ENCODE results near the gene KLC1. TPM values are rescaled to one million over a fixed set of nuclear protein-coding genes. Genes with fewer than 3 reads are reported as not detected.

KLC1 gene
- total and polyA plus RNA-seq, 4 donors: 207 to 505 (median 402) TPM

DNA sequence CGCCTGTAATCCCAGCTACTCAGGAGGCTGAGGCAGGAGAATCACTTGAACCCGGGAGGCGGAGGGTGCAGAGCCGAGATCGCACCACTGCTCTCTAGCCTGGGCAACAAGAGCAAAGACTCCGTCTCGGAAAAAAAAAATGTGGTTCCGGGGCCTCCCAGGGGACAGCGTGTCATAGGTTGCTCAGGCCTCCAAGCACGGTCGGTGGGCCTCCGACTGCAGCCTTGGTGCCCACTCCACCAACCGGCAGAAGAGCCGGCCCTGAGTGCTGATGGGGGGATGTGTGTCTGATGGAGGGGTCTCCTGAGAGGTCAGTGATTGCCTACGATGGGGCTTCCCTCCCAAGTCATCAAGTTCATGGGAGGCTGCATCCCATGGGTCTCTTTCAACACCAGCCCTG is 102.5 kb downstream of the KLC1 start:
- H3K9me3 ChIP-seq (ENCODE audit: control insufficient read depth, insufficient read depth, low read length): no peaks in the 10 kb centered on the region
- no peak overlapping the region for H3K4me3 ChIP-seq (ENCODE audit: low read depth, low read length)
- H3K27me3 ChIP-seq (ENCODE audit: control insufficient read depth, insufficient read depth, low read length): no peaks in the 10 kb centered on the region
- 91% methylated on average over 13 of the region's 15 CpGs for WGBS (ENCODE audit: insufficient coverage)
- H3K27ac ChIP-seq (ENCODE audit: low read depth, low read length): no peak overlapping the region
- H3K36me3 ChIP-seq (ENCODE audit: control insufficient read depth, insufficient read depth, low read length): peaks cover 85% of the 10 kb centered on the region
- no peak for DNase-seq (ENCODE audit: low read depth in 4 of 6, low spot score in 6 of 6)
- peaks cover 45% of the 10 kb centered on the region for H3K4me1 ChIP-seq (ENCODE audit: control insufficient read depth, insufficient read depth, low read length)

DNA sequence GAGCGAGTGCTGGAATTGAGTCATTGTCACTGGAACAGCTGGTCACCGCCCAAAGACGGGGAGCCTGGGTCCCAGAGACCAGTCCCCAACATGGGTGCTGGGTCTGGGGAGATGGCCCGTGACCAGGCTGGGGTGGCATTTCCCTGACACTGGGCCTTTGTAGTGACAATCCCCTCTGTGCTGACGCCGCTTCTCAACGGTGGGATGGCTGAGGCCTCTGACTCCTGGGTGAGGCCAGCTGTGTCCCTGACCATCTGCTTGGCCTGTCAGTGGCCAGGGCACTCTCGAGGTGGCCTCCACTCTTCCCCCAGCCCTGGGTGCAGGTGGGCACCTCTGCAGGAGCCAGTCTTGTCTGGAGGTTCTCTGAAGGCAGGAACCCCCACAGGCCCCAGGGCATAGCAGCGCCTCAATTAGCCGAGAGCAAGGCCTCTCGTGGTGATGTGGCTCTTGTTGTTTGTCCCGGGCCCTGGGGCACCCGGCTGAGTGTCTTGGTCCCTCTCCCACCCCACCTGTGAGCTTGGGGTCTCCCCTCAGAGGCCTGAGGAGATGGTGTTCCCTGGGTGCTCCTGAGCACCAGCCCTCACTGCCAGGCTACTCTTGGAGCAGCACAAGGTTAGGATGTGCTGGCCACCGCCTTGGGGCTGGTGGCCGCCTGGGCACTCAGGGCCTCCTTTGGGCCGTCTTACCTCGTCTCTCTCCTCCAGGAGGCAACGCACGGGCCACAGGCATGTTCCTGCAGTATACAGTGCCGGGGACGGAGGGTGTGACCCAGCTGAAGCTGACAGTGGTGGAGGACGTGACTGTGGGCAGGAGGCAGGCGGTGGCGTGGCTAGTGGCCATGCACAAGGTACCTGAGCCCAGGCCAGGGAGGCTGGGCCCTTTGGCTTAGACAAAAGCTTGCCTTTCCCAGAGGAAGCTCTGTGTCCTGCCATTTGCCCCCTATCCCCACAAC is 103.2 kb downstream of the KLC1 start:
- peaks cover 86% of the 10 kb centered on the region for H3K36me3 ChIP-seq (ENCODE audit: control insufficient read depth, insufficient read depth, low read length)
- H3K4me3 ChIP-seq (ENCODE audit: low read depth, low read length): no peak overlapping the region
- no peaks in the 10 kb centered on the region for H3K9me3 ChIP-seq (ENCODE audit: control insufficient read depth, insufficient read depth, low read length)
- H3K27ac ChIP-seq (ENCODE audit: low read depth, low read length): no peak overlapping the region
- no peaks in the 10 kb centered on the region for H3K27me3 ChIP-seq (ENCODE audit: control insufficient read depth, insufficient read depth, low read length)
- 90% methylated on average over 21 of the region's 24 CpGs for WGBS (ENCODE audit: insufficient coverage)
- DNase-seq (ENCODE audit: low read depth in 4 of 6, low spot score in 6 of 6): no peak
- peaks cover 53% of the 10 kb centered on the region for H3K4me1 ChIP-seq (ENCODE audit: control insufficient read depth, insufficient read depth, low read length)

DNA sequence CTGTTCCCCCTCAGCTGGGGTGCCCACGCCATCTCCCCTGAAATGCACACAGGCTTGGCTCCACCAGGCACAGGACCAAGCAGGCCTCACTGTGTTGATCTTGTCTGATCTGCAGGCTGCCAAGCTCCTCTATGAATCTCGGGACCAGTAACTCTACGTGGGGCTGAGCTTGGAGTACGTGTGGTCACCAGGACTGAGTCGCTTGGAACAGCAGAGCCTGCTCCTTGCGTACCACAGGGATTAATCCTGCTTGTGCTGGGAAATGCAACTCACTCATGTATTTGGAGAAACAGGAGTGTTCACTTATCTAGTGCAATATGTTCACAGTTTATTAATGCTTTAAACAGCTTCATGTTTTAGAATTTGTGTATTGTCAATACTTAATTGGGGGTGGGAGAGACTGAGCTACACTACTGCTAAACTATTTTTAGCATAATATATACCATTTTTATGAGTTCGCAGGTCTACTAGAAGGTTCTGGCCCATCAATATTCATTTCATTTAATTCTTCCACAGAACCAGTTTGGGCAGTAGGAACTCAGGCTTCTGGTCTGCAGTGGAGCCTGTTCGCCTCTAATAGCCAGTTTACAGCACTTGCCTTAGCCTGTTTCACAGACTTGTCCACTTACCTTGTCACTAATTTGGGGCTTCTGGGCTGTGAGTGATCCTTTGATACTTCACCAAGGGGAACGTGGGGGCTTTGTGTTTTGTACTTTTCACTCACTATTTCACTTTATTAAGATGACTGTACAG is 104.0 kb downstream of the KLC1 start:
- 88% methylated on average over 6 of the region's 9 CpGs for WGBS (ENCODE audit: insufficient coverage)
- H3K27ac ChIP-seq (ENCODE audit: low read depth, low read length): no peak overlapping the region

GRCh38 chr14:103733651-103734050 is 104.6 kb downstream of the KLC1 start:
- 94% methylated on average over 6 of the region's 14 CpGs for WGBS (ENCODE audit: insufficient coverage)
- H3K27ac ChIP-seq (ENCODE audit: low read depth, low read length): no peak overlapping the region
- no peak overlapping the region for H3K4me3 ChIP-seq (ENCODE audit: low read depth, low read length)
- peaks cover 57% of the 10 kb centered on the region for H3K4me1 ChIP-seq (ENCODE audit: control insufficient read depth, insufficient read depth, low read length)
- H3K36me3 ChIP-seq (ENCODE audit: control insufficient read depth, insufficient read depth, low read length): peaks cover 83% of the 10 kb centered on the region
- H3K9me3 ChIP-seq (ENCODE audit: control insufficient read depth, insufficient read depth, low read length): no peaks in the 10 kb centered on the region
- no peak for DNase-seq (ENCODE audit: low read depth in 4 of 6, low spot score in 6 of 6)
- H3K27me3 ChIP-seq (ENCODE audit: control insufficient read depth, insufficient read depth, low read length): no peaks in the 10 kb centered on the region

More for the DNA sequence above, 104.0 kb downstream of the KLC1 start:
- Histone ChIP-seq H3K4me3 (ENCODE audit: low read depth, low read length) (no peak overlapping the region), H3K9me3 (ENCODE audit: control insufficient read depth, insufficient read depth, low read length) (no peaks in the 10 kb centered on the region), H3K27me3 (ENCODE audit: control insufficient read depth, insufficient read depth, low read length) (no peaks in the 10 kb centered on the region), H3K4me1 (ENCODE audit: control insufficient read depth, insufficient read depth, low read length) (peaks cover 55% of the 10 kb centered on the region), H3K36me3 (ENCODE audit: control insufficient read depth, insufficient read depth, low read length) (peaks cover 85% of the 10 kb centered on the region)
- DNase-seq (ENCODE audit: low read depth in 4 of 6, low spot score in 6 of 6): no peak

- H3K27me3 ChIP-seq (ENCODE audit: control insufficient read depth, insufficient read depth, low read length): no peaks in the 10 kb centered on the region
- DNase-seq (ENCODE audit: low read depth in 4 of 6, low spot score in 6 of 6): no peak
- H3K4me1 ChIP-seq (ENCODE audit: control insufficient read depth, insufficient read depth, low read length): peaks cover 63% of the 10 kb centered on the region
- H3K36me3 ChIP-seq (ENCODE audit: control insufficient read depth, insufficient read depth, low read length): peaks cover 83% of the 10 kb centered on the region
- 85% methylated on average over 20 of the region's 23 CpGs for WGBS (ENCODE audit: insufficient coverage)
- H3K9me3 ChIP-seq (ENCODE audit: control insufficient read depth, insufficient read depth, low read length): no peaks in the 10 kb centered on the region
- H3K27ac ChIP-seq (ENCODE audit: low read depth, low read length): no peak overlapping the region
- no peak overlapping the region for H3K4me3 ChIP-seq (ENCODE audit: low read depth, low read length)
Measured at GRCh38 chr14:103734081-103734888, 105.3 kb downstream of the KLC1 start.

- 73% methylated on average over 11 of the region's 12 CpGs for WGBS (ENCODE audit: insufficient coverage)
- Histone ChIP-seq H3K36me3 (ENCODE audit: control insufficient read depth, insufficient read depth, low read length) (peaks cover 83% of the 10 kb centered on the region), H3K4me1 (ENCODE audit: control insufficient read depth, insufficient read depth, low read length) (peaks cover 62% of the 10 kb centered on the region), H3K27me3 (ENCODE audit: control insufficient read depth, insufficient read depth, low read length) (no peaks in the 10 kb centered on the region), H3K4me3 (ENCODE audit: low read depth, low read length) (no peak overlapping the region), H3K9me3 (ENCODE audit: control insufficient read depth, insufficient read depth, low read length) (no peaks in the 10 kb centered on the region), H3K27ac (ENCODE audit: low read depth, low read length) (peak overlapping the region; percentile 35)
- DNase-seq (ENCODE audit: low read depth in 4 of 6, low spot score in 6 of 6): no peak
Measured at GRCh38 chr14:103735022-103735421, 106.0 kb downstream of the KLC1 start.

GRCh38 chr14:103735439-103735814 is 106.4 kb downstream of the KLC1 start:
- Histone ChIP-seq H3K27me3 (ENCODE audit: control insufficient read depth, insufficient read depth, low read length) (no peaks in the 10 kb centered on the region), H3K4me3 (ENCODE audit: low read depth, low read length) (no peak overlapping the region), H3K4me1 (ENCODE audit: control insufficient read depth, insufficient read depth, low read length) (peaks cover 58% of the 10 kb centered on the region), H3K36me3 (ENCODE audit: control insufficient read depth, insufficient read depth, low read length) (peaks cover 83% of the 10 kb centered on the region), H3K9me3 (ENCODE audit: control insufficient read depth, insufficient read depth, low read length) (no peaks in the 10 kb centered on the region), H3K27ac (ENCODE audit: low read depth, low read length) (peak overlapping the region; percentile 35)
- DNase-seq (ENCODE audit: low read depth in 4 of 6, low spot score in 6 of 6): peak in 1 of 6 donors; percentile 77
- 34% methylated on average over 6 of the region's 7 CpGs for WGBS (ENCODE audit: insufficient coverage)

GRCh38 chr14:103735815-103736545 is 107.0 kb downstream of the KLC1 start:
- Histone ChIP-seq H3K9me3 (ENCODE audit: control insufficient read depth, insufficient read depth, low read length) (no peaks in the 10 kb centered on the region), H3K27me3 (ENCODE audit: control insufficient read depth, insufficient read depth, low read length) (no peaks in the 10 kb centered on the region), H3K36me3 (ENCODE audit: control insufficient read depth, insufficient read depth, low read length) (peaks cover 81% of the 10 kb centered on the region), H3K27ac (ENCODE audit: low read depth, low read length) (peak overlapping the region; percentile 35), H3K4me3 (ENCODE audit: low read depth, low read length) (no peak overlapping the region), H3K4me1 (ENCODE audit: control insufficient read depth, insufficient read depth, low read length) (peaks cover 53% of the 10 kb centered on the region)
- WGBS (ENCODE audit: insufficient coverage): 59% methylated on average over 22 of the region's 22 CpGs
- DNase-seq (ENCODE audit: low read depth in 4 of 6, low spot score in 6 of 6): no peak

Measured in spinal cord (tissue), 10 donors.